ENCODE data around the gene TOX2. TPM values are rescaled to one million over a fixed set of nuclear protein-coding genes. Genes with fewer than 3 reads are reported as not detected.

The TOX2 gene
- total RNA-seq, 1 donor from 2014 or later: 3.3 TPM

DNA sequence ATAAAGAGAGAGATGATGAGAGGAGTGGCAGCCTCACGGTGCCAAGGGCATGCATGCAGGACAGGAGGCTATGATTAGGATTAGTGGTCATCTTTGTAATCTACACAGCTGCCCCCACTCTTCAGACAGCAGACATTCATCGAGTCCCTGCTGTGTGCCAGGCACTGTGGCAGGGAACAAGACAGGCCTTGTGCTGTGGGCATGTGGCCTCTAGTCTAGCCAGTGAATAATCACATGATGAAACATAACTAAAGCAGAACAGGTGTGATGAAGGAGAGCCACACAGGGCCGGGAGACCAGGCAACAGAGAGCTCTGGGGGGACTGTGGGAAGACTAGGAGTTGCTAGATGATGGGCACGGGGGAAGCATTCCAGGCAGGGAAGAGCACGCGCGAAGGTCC is 22.2 kb downstream of the TOX2 start:
- Mint-ChIP-seq H3K4me3 (no peak overlapping the region), H3K36me3 (ENCODE audit: low read depth) (no peaks in the 10 kb centered on the region), H3K27me3 (ENCODE audit: low read depth) (peaks cover 2% of the 10 kb centered on the region), H3K4me1 (no peaks in the 10 kb centered on the region), H3K27ac (ENCODE audit: unreplicated experiment) (no peak overlapping the region), H3K9me3 (no peaks in the 10 kb centered on the region)
- TF ChIP-seq, protein P1, sequence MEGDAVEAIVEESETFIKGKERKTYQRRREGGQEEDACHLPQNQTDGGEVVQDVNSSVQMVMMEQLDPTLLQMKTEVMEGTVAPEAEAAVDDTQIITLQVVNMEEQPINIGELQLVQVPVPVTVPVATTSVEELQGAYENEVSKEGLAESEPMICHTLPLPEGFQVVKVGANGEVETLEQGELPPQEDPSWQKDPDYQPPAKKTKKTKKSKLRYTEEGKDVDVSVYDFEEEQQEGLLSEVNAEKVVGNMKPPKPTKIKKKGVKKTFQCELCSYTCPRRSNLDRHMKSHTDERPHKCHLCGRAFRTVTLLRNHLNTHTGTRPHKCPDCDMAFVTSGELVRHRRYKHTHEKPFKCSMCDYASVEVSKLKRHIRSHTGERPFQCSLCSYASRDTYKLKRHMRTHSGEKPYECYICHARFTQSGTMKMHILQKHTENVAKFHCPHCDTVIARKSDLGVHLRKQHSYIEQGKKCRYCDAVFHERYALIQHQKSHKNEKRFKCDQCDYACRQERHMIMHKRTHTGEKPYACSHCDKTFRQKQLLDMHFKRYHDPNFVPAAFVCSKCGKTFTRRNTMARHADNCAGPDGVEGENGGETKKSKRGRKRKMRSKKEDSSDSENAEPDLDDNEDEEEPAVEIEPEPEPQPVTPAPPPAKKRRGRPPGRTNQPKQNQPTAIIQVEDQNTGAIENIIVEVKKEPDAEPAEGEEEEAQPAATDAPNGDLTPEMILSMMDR (conservative IDR thresholded peaks at IDR 0.05): no peak
- no peak for DNase-seq (ENCODE audit: low read depth, low spot score)

DNA sequence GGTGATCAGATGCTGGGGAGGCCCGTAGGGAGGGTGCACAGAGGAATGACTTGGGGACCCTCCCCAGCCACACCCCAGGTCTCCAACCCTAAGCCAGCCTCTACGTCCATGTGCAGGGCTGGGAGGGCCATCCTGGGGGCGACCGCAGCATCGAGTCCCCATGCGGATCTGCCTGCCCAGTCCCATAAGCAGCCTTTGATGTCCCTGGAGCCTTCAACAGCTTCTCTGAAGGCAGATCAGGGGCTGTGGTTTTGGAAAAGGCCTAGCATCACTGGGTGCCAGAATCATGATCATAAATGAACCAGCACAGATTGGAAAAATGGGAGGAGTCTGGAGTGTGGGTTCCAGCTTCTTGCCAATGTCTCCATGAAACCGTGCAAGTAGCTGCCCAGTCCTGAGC is 22.9 kb downstream of the TOX2 start:
- H3K36me3 Mint-ChIP-seq (ENCODE audit: low read depth): no peaks in the 10 kb centered on the region
- H3K9me3 Mint-ChIP-seq: no peaks in the 10 kb centered on the region
- no peak for DNase-seq (ENCODE audit: low read depth, low spot score)
- TF ChIP-seq, protein P1 (conservative IDR thresholded peaks at IDR 0.05): no peak
- H3K4me1 Mint-ChIP-seq: no peaks in the 10 kb centered on the region
- H3K27me3 Mint-ChIP-seq (ENCODE audit: low read depth): peaks cover 2% of the 10 kb centered on the region
- H3K4me3 Mint-ChIP-seq: no peak overlapping the region
- no peak overlapping the region for H3K27ac Mint-ChIP-seq (ENCODE audit: unreplicated experiment)

DNA sequence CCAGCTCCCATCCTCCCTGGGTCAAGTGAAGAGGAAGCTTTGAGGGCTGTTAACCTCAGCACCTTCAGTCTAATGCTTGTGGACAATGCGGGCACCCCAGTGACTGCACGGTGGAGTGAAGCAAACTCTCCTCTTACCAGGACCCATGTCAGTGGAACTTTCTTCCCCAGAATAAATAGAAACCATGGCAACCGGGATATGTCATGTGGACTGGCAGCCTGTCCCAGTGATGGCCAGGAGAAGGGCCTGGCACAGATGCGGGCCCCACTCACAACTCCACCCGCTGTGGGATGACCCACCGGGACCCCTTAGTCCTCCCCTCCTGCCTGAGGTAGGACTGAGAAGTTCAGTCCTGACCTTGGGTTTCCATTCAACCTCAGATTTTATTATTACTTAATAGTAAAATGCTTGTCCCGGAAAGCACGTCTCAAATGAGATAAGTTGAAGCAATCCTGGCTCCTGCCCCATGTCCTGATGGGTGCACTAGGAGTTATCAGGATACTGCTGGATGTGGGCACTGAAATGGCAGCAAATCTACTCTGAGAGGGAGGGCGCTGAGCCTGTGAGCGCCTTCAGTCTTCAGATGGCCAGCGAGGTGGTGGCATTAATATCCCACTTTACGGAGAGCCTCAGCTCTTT is 23.5 kb downstream of the TOX2 start:
- no peaks in the 10 kb centered on the region for H3K9me3 Mint-ChIP-seq
- no peaks in the 10 kb centered on the region for H3K4me1 Mint-ChIP-seq
- no peak overlapping the region for H3K4me3 Mint-ChIP-seq
- H3K36me3 Mint-ChIP-seq (ENCODE audit: low read depth): no peaks in the 10 kb centered on the region
- TF ChIP-seq, protein P1 (conservative IDR thresholded peaks at IDR 0.05): no peak
- H3K27me3 Mint-ChIP-seq (ENCODE audit: low read depth): peaks cover 2% of the 10 kb centered on the region
- no peak overlapping the region for H3K27ac Mint-ChIP-seq (ENCODE audit: unreplicated experiment)
- no peak for DNase-seq (ENCODE audit: low read depth, low spot score)

DNA sequence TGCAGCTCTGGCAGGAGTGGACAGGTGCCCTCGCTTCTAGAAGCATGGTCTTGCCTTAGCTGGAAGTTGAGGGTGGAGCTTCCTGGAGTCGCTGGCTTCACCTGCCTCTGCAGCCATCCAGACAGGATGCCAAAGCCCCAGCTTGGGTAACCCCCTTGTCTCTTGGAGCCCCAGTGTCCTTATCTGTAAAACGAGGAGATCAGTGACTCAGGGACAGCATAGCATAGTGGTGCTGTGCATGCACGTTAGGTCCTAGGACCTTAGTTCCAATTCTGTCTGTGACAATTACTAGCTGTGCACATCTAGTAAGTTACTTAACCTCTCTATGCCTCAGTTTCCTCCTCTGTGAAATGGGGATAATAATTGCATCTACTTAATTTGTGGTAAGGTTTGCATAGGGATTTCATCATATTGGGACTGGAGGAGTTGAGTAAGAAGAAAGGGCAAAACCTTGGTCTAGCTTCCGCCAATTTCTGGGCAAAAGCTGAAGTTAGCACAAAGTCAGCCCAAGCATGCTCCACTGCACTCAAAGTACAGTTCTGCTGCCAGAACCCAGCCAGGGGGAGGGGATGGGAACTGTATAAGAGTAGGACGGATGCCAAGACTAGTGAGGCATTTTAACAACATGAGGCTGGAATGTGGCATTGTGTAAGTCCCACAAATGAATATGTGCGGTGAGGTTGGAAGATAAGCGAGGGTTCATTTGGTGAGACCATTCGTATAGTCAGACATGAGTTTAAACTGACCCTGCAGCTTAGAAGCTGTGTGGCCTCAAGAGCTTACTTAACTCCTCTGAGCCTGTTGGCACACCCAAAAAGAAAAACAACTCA is 24.5 kb downstream of the TOX2 start:
- TF ChIP-seq, protein P1 (conservative IDR thresholded peaks at IDR 0.05): no peak
- Mint-ChIP-seq H3K4me1 (no peaks in the 10 kb centered on the region), H3K36me3 (ENCODE audit: low read depth) (no peaks in the 10 kb centered on the region), H3K4me3 (no peak overlapping the region), H3K27me3 (ENCODE audit: low read depth) (no peaks in the 10 kb centered on the region), H3K9me3 (no peaks in the 10 kb centered on the region), H3K27ac (ENCODE audit: unreplicated experiment) (no peak overlapping the region)
- no peak for DNase-seq (ENCODE audit: low read depth, low spot score)

DNA sequence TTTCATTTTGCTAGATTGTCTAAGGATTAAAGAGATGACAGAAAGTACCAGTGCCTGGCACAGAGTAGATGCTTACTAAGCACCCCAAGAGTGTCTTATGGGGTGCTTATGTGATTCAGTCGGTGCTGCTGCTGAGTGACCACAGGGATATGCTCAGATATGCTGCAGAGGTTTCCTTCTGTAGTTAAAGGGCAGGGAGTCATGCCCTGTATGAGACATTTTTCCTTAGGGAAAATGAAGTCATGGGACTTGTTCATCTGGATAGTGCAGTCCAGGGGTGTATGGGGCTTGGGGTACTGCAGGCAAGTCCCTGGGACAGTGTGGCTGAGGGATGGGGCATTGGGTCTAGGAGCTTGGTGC is 25.1 kb downstream of the TOX2 start:
- Mint-ChIP-seq H3K27me3 (ENCODE audit: low read depth) (no peaks in the 10 kb centered on the region), H3K36me3 (ENCODE audit: low read depth) (no peaks in the 10 kb centered on the region), H3K4me3 (no peak overlapping the region), H3K4me1 (no peaks in the 10 kb centered on the region), H3K27ac (ENCODE audit: unreplicated experiment) (no peak overlapping the region), H3K9me3 (no peaks in the 10 kb centered on the region)
- DNase-seq (ENCODE audit: low read depth, low spot score): no peak
- TF ChIP-seq, protein P1 (conservative IDR thresholded peaks at IDR 0.05): no peak

Measured in neural crest cell (in vitro differentiated cells).